Gastrocnemius medialis (tissue), 4 donors: Measurements from ENCODE around the gene ARHGAP8. TPM values are rescaled to one million over a fixed set of nuclear protein-coding genes. Genes with fewer than 3 reads are reported as not detected.

Source experiments
- ATAC-seq, 2 donors: fragments of 150-250 bp; one replicate each; pipeline ENCODE4 v1.9.1; 2016
- DNase-seq, 2 donors: peaks; one replicate each; pipeline ENCODE4 v3.0.0-alpha.2; 2019
- H3K27ac ChIP-seq, 4 donors: fragments of 200-600 bp; sonication (generic); 1 replicate in 1 of 4; 2 replicates in 3 of 4; pipeline ENCODE4 v1.5.1; 2016 to 2018; ENCODE audit warnings: mild to moderate bottlenecking in 2 of 4, moderate library complexity in 1 of 4
- H3K27me3 ChIP-seq, 3 donors: fragments of 200-600 bp; sonication (generic) in 2 of 3; 1 replicate in 1 of 3; 2 replicates in 2 of 3; pipeline versions ENCODE4 v1.5.1 to v1.6.0; 2016 to 2019; ENCODE audit warnings: mild to moderate bottlenecking in 1 of 3, moderate library complexity in 1 of 3
- H3K36me3 ChIP-seq, 2 donors: fragments of 200-600 bp; sonication (generic) in 1 of 2; one replicate each; pipeline ENCODE4 v1.5.1; 2017 to 2018
- H3K4me1 ChIP-seq, 2 donors: fragments of 200-600 bp; sonication (generic) in 1 of 2; one replicate each; pipeline ENCODE4 v1.5.1; 2016 to 2017; ENCODE audit warnings: mild to moderate bottlenecking in 2 of 2
- H3K4me3 ChIP-seq, 4 donors: fragments of 200-600 bp; sonication (generic) in 3 of 4; 1 replicate in 1 of 4; 2 replicates in 3 of 4; pipeline ENCODE4 v1.5.1; 2016 to 2019; ENCODE audit warnings: mild to moderate bottlenecking in 2 of 4
- H3K9me3 ChIP-seq, 3 donors: fragments of 200-600 bp; sonication (generic) in 2 of 3; 1 replicate in 1 of 3; 2 replicates in 2 of 3; pipeline ENCODE4 v1.5.1; 2016 to 2019
- POLR2A ChIP-seq, 2 donors: fragments of 450-650 bp; IDR thresholded peaks; one replicate each; pipeline ENCODE4 v1.6.1; 2017; ENCODE audit warnings: antibody characterized with exemption in 2 of 2, mild to moderate bottlenecking in 2 of 2, moderate library complexity in 2 of 2
- in situ Hi-C, 4 donors: fragments of 200-750 bp; cut with MboI; loops; one replicate each; pipeline versions ENCODE4 v1.15.0 to v1.8.0; 2017; ENCODE audit warnings: low sequenced_read_pairs in 4 of 4
- intact Hi-C: fragments of 100-400 bp; cut with DNase I; formaldehyde crosslinking; loops from one replicate; pipeline ENCODE4 v1.15.1; 2023; ENCODE audit warnings: low total_unique reads
- total RNA-seq, 4 donors: library from RNA; depleted of rRNA; stranded (reverse); fragments of >200 nt; gene quantifications; one replicate each; pipeline versions ENCODE4 v1.1.0 to v1.2.3, GENCODE V29; 2016
- TF ChIP-seq, protein P1 (sequence below), 5 experiments: fragments of 450-650 bp in 3 of 5; fragments of 200-600 bp in 2 of 5; sonication (generic) in 2 of 5; IDR thresholded peaks in 4 of 5; conservative IDR thresholded peaks in 1 of 5; 1 replicate in 4 of 5; 2 replicates in 1 of 5; pipeline ENCODE4 v1.5.1; 2016 to 2019; ENCODE audit warnings: antibody characterized with exemption in 5 of 5, mild to moderate bottlenecking in 3 of 5, moderate library complexity in 3 of 5

The ARHGAP8 gene
- total RNA-seq, 4 donors from 2014 or later, result not detected

GRCh38 chr22:44740307-44740706 is 12.1 kb upstream of the ARHGAP8 start:
- no peak overlapping the region for H3K27ac ChIP-seq
- H3K36me3 ChIP-seq, result no peaks in the 10 kb centered on the region
- no peaks in the 10 kb centered on the region for H3K4me1 ChIP-seq
- peaks cover 5 to 18% (median 11%) of the 10 kb centered on the region in 3 donors for H3K27me3 ChIP-seq
- TF ChIP-seq, protein P1, sequence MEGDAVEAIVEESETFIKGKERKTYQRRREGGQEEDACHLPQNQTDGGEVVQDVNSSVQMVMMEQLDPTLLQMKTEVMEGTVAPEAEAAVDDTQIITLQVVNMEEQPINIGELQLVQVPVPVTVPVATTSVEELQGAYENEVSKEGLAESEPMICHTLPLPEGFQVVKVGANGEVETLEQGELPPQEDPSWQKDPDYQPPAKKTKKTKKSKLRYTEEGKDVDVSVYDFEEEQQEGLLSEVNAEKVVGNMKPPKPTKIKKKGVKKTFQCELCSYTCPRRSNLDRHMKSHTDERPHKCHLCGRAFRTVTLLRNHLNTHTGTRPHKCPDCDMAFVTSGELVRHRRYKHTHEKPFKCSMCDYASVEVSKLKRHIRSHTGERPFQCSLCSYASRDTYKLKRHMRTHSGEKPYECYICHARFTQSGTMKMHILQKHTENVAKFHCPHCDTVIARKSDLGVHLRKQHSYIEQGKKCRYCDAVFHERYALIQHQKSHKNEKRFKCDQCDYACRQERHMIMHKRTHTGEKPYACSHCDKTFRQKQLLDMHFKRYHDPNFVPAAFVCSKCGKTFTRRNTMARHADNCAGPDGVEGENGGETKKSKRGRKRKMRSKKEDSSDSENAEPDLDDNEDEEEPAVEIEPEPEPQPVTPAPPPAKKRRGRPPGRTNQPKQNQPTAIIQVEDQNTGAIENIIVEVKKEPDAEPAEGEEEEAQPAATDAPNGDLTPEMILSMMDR (IDR thresholded peaks at IDR 0.05 in 4 of 5, conservative IDR thresholded peaks at IDR 0.05 in 1 of 5), result no peak
- no peak for TF ChIP-seq POLR2A (IDR thresholded peaks at IDR 0.05)
- in situ Hi-C loops, result no loop called here
- no peaks in the 10 kb centered on the region for H3K9me3 ChIP-seq
- ATAC-seq (no peak), DNase-seq (no peak)
- no peak overlapping the region for H3K4me3 ChIP-seq
- intact Hi-C loops, result no loop called here

- H3K36me3 ChIP-seq, result no peaks in the 10 kb centered on the region
- in situ Hi-C loops, result no loop called here
- DNase-seq (no peak), ATAC-seq (no peak)
- H3K27ac ChIP-seq, result no peak overlapping the region
- H3K4me1 ChIP-seq, result no peaks in the 10 kb centered on the region
- H3K9me3 ChIP-seq, result no peaks in the 10 kb centered on the region
- no peak overlapping the region for H3K4me3 ChIP-seq
- H3K27me3 ChIP-seq, result peaks cover 0 to 18% (median 5%) of the 10 kb centered on the region in 3 donors
- intact Hi-C loops, result no loop called here
- TF ChIP-seq POLR2A (IDR thresholded peaks at IDR 0.05), result no peak
- TF ChIP-seq, protein P1 (IDR thresholded peaks at IDR 0.05 in 4 of 5, conservative IDR thresholded peaks at IDR 0.05 in 1 of 5), result no peak
Observed at GRCh38 chr22:44741929-44742328, 10.4 kb upstream of the ARHGAP8 start.

- no peaks in the 10 kb centered on the region for H3K36me3 ChIP-seq
- in situ Hi-C loops (no loop called here), intact Hi-C loops (no loop called here)
- peaks cover 0 to 14% (median 2%) of the 10 kb centered on the region in 3 donors for H3K27me3 ChIP-seq
- H3K4me1 ChIP-seq, result no peaks in the 10 kb centered on the region
- H3K9me3 ChIP-seq, result no peaks in the 10 kb centered on the region
- DNase-seq, result no peak
- H3K27ac ChIP-seq, result no peak overlapping the region
- ATAC-seq, result no peak
- TF ChIP-seq POLR2A (IDR thresholded peaks at IDR 0.05), result no peak
- TF ChIP-seq, protein P1 (IDR thresholded peaks at IDR 0.05 in 4 of 5, conservative IDR thresholded peaks at IDR 0.05 in 1 of 5), result no peak
- no peak overlapping the region for H3K4me3 ChIP-seq
Observed at GRCh38 chr22:44743247-44743646, 9.1 kb upstream of the ARHGAP8 start.

DNA sequence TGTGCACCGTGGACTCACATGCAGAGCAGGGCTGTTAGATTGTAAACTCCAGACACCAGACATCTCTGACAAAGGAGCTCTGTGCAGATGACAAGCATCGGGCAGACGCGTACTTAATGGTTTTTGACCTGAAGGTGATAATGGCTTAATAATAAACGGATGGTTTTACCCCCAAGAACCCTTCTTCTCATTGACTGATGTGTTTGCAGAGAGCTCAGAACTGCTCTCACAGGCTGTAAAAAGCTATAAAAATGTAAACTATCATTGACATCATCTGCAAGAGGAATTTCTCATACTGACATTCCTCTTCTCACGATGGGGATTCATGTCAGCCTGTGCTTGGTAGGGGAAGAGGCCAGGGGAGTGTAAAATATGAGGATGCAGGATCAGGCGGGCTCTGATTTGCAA is 8.6 kb upstream of the ARHGAP8 start:
- H3K27ac ChIP-seq, result no peak overlapping the region
- no peak for DNase-seq
- in situ Hi-C loops (no loop called here), intact Hi-C loops (no loop called here)
- peaks cover 0 to 14% (median 2%) of the 10 kb centered on the region in 3 donors for H3K27me3 ChIP-seq
- no peaks in the 10 kb centered on the region for H3K9me3 ChIP-seq
- no peaks in the 10 kb centered on the region for H3K36me3 ChIP-seq
- TF ChIP-seq, protein P1 (IDR thresholded peaks at IDR 0.05 in 4 of 5, conservative IDR thresholded peaks at IDR 0.05 in 1 of 5), result no peak
- TF ChIP-seq POLR2A (IDR thresholded peaks at IDR 0.05), result no peak
- no peak overlapping the region for H3K4me3 ChIP-seq
- H3K4me1 ChIP-seq, result no peaks in the 10 kb centered on the region
- ATAC-seq, result no peak
